SU-DHL-6 (cell line): Measurements from ENCODE around the gene ADARB2.

Source experiments
- H2AFZ ChIP-seq: fragments of 200-600 bp; sonication (generic); 2 replicates; pipeline ENCODE4 v1.6.1; 2014; ENCODE audit warnings: low read depth, mild to moderate bottlenecking, moderate library complexity, mixed read lengths, antibody characterized with exemption, low read length; ENCODE audit not compliant: severe bottlenecking
- H3F3A ChIP-seq: fragments of 200-600 bp; shearing (Covaris generic); 2 replicates; pipeline ENCODE4 v1.6.0; 2016; ENCODE audit warnings: antibody characterized with exemption, mild to moderate bottlenecking; ENCODE audit not compliant: insufficient read depth
- H3K27ac ChIP-seq: fragments of 200-600 bp; sonication (generic); 2 replicates; pipeline ENCODE4 v1.5.1; 2016; ENCODE audit warnings: low read depth, mild to moderate bottlenecking, low read length, moderate library complexity, mixed read lengths
- H3K27me3 ChIP-seq: fragments of 200-600 bp; sonication (generic), shearing (Covaris generic); 2 replicates; pipeline ENCODE4 v1.6.0; 2014; ENCODE audit warnings: mild to moderate bottlenecking, low read length
- H3K36me3 ChIP-seq: fragments of 200-600 bp; sonication (generic); 2 replicates; pipeline ENCODE4 v1.6.1; 2014; ENCODE audit warnings: mild to moderate bottlenecking, low read length, mixed read lengths
- H3K4me2 ChIP-seq: fragments of 300-600, 200-600 bp; shearing (Covaris generic), sonication (generic); 2 replicates; pipeline ENCODE4 v1.6.0; 2014; ENCODE audit warnings: low read length, low read depth, mild to moderate bottlenecking; ENCODE audit not compliant: poor library complexity, severe bottlenecking
- H3K4me3 ChIP-seq: fragments of 200-600 bp; sonication (generic); 2 replicates; pipeline ENCODE4 v1.5.1; 2014; ENCODE audit warnings: antibody characterized with exemption, low read length, mild to moderate bottlenecking, mixed read lengths; ENCODE audit not compliant: insufficient read depth, poor library complexity, severe bottlenecking
- H3K79me2 ChIP-seq: fragments of 200-600 bp; sonication (generic); 2 replicates; pipeline ENCODE4 v1.6.1; 2014; ENCODE audit warnings: mild to moderate bottlenecking, low read length, moderate library complexity; ENCODE audit not compliant: insufficient read depth
- H3K9ac ChIP-seq: fragments of 200-600 bp; sonication (generic); 2 replicates; pipeline ENCODE4 v1.7.0; 2014; ENCODE audit warnings: mild to moderate bottlenecking, low read length
- H3K9me2 ChIP-seq: fragments of 200-600 bp; sonication (generic); replicated peaks from 2 replicates; pipeline ENCODE4 v1.6.1; 2014; ENCODE audit warnings: low read length; ENCODE audit not compliant: insufficient read depth
- H3K9me3 ChIP-seq: fragments of 200-600 bp; sonication (generic); 2 replicates; pipeline ENCODE4 v1.6.1; 2014; ENCODE audit warnings: low read length, mixed read lengths; ENCODE audit not compliant: insufficient read depth
- H4K20me1 ChIP-seq: fragments of 200-600 bp; sonication (generic); 2 replicates; pipeline ENCODE4 v1.6.1; 2014; ENCODE audit warnings: low read depth, mild to moderate bottlenecking, antibody characterized with exemption, low read length, moderate library complexity, mixed read lengths
- EZH2phosphoT487 ChIP-seq: fragments of 200-600 bp; sonication (generic), shearing (Covaris generic); conservative IDR thresholded peaks from 2 replicates; pipeline ENCODE4 v1.6.1; 2018; ENCODE audit warnings: mild to moderate bottlenecking, antibody characterized with exemption, low read length, moderate library complexity, mixed read lengths
- TF ChIP-seq, protein P1 (sequence below): fragments of 200-600 bp; sonication (generic); IDR thresholded peaks from one replicate; pipeline ENCODE4 v1.5.1; 2017; ENCODE audit warnings: antibody characterized with exemption, mild to moderate bottlenecking, low read length, moderate library complexity; ENCODE audit not compliant: insufficient read depth, poor library complexity, severe bottlenecking

ADARB2 gene

DNA sequence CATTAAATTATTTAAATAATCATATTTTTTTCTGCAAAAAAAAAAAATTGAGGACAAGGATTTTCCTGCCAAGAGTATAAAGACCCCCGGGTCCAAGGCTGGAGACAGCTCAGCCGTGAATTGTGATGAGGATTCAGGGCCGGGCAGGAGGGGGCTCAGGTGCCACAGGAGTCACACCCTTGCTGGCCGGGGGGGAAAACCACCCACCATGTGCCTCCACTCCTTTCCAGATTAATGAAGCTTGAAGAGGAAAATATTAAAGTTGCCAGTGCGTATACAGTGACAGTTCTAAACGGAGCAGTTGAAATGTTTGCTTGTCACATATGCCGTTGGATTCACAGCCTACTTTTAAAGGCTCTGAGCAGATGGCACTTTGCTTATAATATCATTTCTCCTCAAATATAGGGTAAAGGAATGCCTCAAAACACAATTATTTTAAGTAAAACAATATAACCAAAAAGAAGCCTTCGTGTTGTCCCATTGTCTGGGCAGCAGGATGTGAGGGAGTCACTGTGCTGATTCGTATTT is 49.6 kb downstream of the ADARB2 start:
- Histone ChIP-seq H3K9me2 (no peaks in the 10 kb centered on the region), H3K9ac (no peak overlapping the region), H3K36me3 (no peaks in the 10 kb centered on the region), H3K9me3 (no peaks in the 10 kb centered on the region), H3K27ac (no peak overlapping the region), H3K4me3 (no peak overlapping the region), H2AFZ (no peak overlapping the region), H3K4me2 (no peak overlapping the region), H3K27me3 (no peaks in the 10 kb centered on the region; the same call in 1 of the 2 replicates), H3K79me2 (no peaks in the 10 kb centered on the region), H3F3A (no peaks in the 10 kb centered on the region), H4K20me1 (no peaks in the 10 kb centered on the region)
- TF ChIP-seq EZH2phosphoT487, result no peak

DNA sequence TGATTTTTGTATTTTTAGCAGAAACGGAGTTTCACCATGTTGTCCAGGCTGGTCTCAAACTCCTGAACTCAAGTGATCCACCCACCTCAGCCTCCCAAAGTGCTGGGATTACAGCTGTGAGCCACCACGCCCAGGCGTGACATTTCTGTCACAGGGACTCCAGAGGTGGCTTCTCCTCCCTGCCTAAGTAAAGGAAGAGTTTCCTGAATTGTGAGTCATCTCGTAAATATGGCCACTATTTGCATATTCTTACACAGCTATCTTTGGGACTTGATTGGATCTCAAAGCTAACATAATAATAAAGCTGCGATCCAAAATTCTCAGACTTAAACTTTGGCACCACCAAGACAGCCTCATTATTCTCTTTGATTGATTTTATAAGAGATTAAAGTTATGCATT is 50.1 kb downstream of the ADARB2 start:
- no peak overlapping the region for H3K4me3 ChIP-seq
- no peaks in the 10 kb centered on the region for H3K79me2 ChIP-seq
- H3K27ac ChIP-seq, result no peak overlapping the region
- no peaks in the 10 kb centered on the region for H3K9me3 ChIP-seq
- no peak for TF ChIP-seq EZH2phosphoT487
- TF ChIP-seq, protein P1, sequence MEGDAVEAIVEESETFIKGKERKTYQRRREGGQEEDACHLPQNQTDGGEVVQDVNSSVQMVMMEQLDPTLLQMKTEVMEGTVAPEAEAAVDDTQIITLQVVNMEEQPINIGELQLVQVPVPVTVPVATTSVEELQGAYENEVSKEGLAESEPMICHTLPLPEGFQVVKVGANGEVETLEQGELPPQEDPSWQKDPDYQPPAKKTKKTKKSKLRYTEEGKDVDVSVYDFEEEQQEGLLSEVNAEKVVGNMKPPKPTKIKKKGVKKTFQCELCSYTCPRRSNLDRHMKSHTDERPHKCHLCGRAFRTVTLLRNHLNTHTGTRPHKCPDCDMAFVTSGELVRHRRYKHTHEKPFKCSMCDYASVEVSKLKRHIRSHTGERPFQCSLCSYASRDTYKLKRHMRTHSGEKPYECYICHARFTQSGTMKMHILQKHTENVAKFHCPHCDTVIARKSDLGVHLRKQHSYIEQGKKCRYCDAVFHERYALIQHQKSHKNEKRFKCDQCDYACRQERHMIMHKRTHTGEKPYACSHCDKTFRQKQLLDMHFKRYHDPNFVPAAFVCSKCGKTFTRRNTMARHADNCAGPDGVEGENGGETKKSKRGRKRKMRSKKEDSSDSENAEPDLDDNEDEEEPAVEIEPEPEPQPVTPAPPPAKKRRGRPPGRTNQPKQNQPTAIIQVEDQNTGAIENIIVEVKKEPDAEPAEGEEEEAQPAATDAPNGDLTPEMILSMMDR, result no peak
- no peaks in the 10 kb centered on the region for H3K36me3 ChIP-seq
- H2AFZ ChIP-seq, result no peak overlapping the region
- H3K9ac ChIP-seq, result no peak overlapping the region
- no peak overlapping the region for H3K4me2 ChIP-seq
- H3K27me3 ChIP-seq, result no peaks in the 10 kb centered on the region; the same call in 1 of the 2 replicates
- H3K9me2 ChIP-seq, result no peaks in the 10 kb centered on the region
- no peaks in the 10 kb centered on the region for H4K20me1 ChIP-seq
- H3F3A ChIP-seq, result no peaks in the 10 kb centered on the region

DNA sequence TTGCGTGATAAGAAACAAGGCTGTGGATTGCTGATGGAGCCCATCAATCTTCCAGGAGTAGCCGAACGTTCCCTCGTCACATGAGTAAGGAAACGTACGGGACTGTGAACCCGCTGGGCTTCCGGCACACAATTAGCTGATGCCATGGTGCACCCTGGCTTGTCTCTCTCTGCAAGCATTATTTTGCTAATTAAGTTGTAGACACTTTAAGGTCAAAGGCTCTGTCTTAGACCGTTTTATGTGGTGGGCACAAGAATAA is 50.9 kb downstream of the ADARB2 start:
- Histone ChIP-seq H3K36me3 (no peaks in the 10 kb centered on the region), H3K9me3 (no peaks in the 10 kb centered on the region), H3K4me3 (no peak overlapping the region), H3F3A (no peaks in the 10 kb centered on the region), H3K4me2 (no peak overlapping the region), H3K27me3 (no peaks in the 10 kb centered on the region; the same call in 1 of the 2 replicates), H2AFZ (no peak overlapping the region), H3K9ac (no peak overlapping the region), H3K27ac (no peak overlapping the region), H3K79me2 (no peaks in the 10 kb centered on the region), H3K9me2 (no peaks in the 10 kb centered on the region), H4K20me1 (no peaks in the 10 kb centered on the region)
- TF ChIP-seq, protein P1, result no peak
- no peak for TF ChIP-seq EZH2phosphoT487

DNA sequence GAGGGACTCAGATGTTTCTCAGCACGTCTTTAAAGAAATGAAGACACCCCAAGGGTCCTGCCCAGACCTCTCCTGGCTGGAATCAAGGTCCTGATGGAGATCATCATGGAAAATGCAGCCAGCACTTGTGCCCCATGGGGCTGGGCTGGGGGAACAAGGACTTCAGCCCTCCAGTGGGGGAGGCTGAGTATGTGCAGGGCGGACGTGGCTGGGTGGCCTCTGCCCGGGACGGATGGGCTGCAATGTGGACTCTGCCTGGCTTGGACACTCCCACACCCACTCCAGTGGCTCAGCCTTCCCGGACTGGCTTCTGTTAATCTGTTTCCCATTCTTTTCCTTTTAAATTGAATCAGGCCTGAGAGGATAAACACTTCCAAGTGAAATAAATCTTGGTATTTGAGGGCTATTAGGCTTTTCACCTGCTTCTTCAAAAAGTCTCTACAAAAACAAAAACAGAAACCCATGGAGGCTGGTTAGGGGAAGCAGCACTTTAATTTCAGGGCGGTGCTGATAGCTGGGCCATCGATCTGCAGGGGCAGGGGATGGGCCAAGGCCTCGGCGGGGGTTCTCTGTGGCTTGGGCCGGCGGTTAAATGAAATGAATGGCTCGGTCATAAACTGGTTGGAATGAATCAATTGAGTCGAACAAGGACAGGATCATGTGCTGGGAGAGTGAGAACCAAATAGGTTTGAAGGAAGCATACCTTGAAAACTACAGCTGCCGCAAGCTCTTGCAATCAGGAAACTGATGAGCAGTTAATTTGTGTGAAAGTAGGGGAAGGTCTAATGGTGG is 51.4 kb downstream of the ADARB2 start:
- H3K4me3 ChIP-seq, result no peak overlapping the region
- H3K27me3 ChIP-seq, result no peaks in the 10 kb centered on the region; the same call in 1 of the 2 replicates
- no peak overlapping the region for H3K9ac ChIP-seq
- no peaks in the 10 kb centered on the region for H3F3A ChIP-seq
- H3K9me3 ChIP-seq, result no peaks in the 10 kb centered on the region
- H3K9me2 ChIP-seq, result no peaks in the 10 kb centered on the region
- H3K79me2 ChIP-seq, result no peaks in the 10 kb centered on the region
- H2AFZ ChIP-seq, result no peak overlapping the region
- H3K4me2 ChIP-seq, result no peak overlapping the region
- TF ChIP-seq EZH2phosphoT487, result no peak
- TF ChIP-seq, protein P1, result no peak
- no peak overlapping the region for H3K27ac ChIP-seq
- no peaks in the 10 kb centered on the region for H3K36me3 ChIP-seq
- no peaks in the 10 kb centered on the region for H4K20me1 ChIP-seq
